Measurements from ENCODE around the gene SPINT3. TPM values are rescaled to one million over a fixed set of nuclear protein-coding genes. Genes with fewer than 3 reads are reported as not detected.

The SPINT3 gene
- total and polyA plus RNA-seq, 2 of the 8 experiments (the other 6 are each of a cell fraction or from before 2014, with no cell fraction given), result not detected

GRCh38 chr20:45501600-45501999 is 13.8 kb downstream of the SPINT3 start:
- Histone ChIP-seq H4K5ac (ENCODE audit: insufficient read length, low read depth, low read length) (no peak overlapping the region), H2BK12ac (ENCODE audit: low read depth, low read length) (no peak overlapping the region), H3K4me3 (ENCODE audit: extremely low read depth in 1 of 4, insufficient read depth in 2 of 4, low read depth in 3 of 4, low read length in 4 of 4) (no peak overlapping the region), H3K36me3 (ENCODE audit: control insufficient read depth in 2 of 4, insufficient read depth in 4 of 4, low read length in 3 of 4) (no peaks in the 10 kb centered on the region), H2AFZ (ENCODE audit: low read length) (no peak overlapping the region), H3K14ac (ENCODE audit: insufficient read length) (no peak overlapping the region), H2AK5ac (ENCODE audit: low read depth, low read length) (no peak overlapping the region), H4K20me1 (replicated peaks in 1 of 2; ENCODE audit: control insufficient read depth in 1 of 2, insufficient read depth in 2 of 2, low read length in 2 of 2) (no peaks in the 10 kb centered on the region), H4K91ac (replicated peaks; ENCODE audit: insufficient read length, low read length) (no peak overlapping the region), H3K9me3 (ENCODE audit: insufficient read depth in 2 of 2, low read depth in 1 of 2, low read length in 1 of 2) (no peaks in the 10 kb centered on the region), H3K23me2 (ENCODE audit: low read depth, low read length) (no peaks in the 10 kb centered on the region), H2BK15ac (ENCODE audit: low read length) (no peak overlapping the region), H2BK5ac (ENCODE audit: low read depth, low read length) (no peak overlapping the region), H2BK120ac (replicated peaks; ENCODE audit: low read depth, low read length) (no peak overlapping the region), H3K18ac (ENCODE audit: extremely low read depth, low read length) (no peak overlapping the region), H3K56ac (replicated peaks; ENCODE audit: insufficient read length, low read depth, low read length) (no peak overlapping the region), H3K4me2 (ENCODE audit: insufficient read depth in 1 of 2, low read depth in 2 of 2, low read length in 2 of 2) (no peak overlapping the region), H3K27ac (ENCODE audit: low read depth, low read length) (no peak overlapping the region), H3K79me2 (ENCODE audit: control insufficient read depth in 1 of 2, insufficient read depth in 2 of 2, low read length in 2 of 2) (no peaks in the 10 kb centered on the region), H4K8ac (ENCODE audit: extremely low read depth, insufficient read depth, low read length) (no peak overlapping the region), H3K27me3 (replicated peaks in 1 of 4; ENCODE audit: control insufficient read depth in 3 of 4, extremely low read depth in 1 of 4, insufficient read depth in 3 of 4, low read length in 3 of 4) (no peaks in the 10 kb centered on the region), H3K4ac (replicated peaks; ENCODE audit: insufficient read length, low read depth, low read length) (no peak overlapping the region), H3K23ac (ENCODE audit: insufficient read length) (no peak overlapping the region), H2BK20ac (ENCODE audit: low read length) (no peak overlapping the region), H3K79me1 (ENCODE audit: low read depth, low read length) (no peaks in the 10 kb centered on the region), H3K4me1 (replicated peaks in 1 of 4; ENCODE audit: control insufficient read depth in 3 of 4, insufficient read depth in 4 of 4, low read length in 3 of 4) (0 out of 7 replicates have a peak, but pooled peaks cover 0 to 3% (median 0%) of the 10 kb centered on the region in 4 experiments), H3K9ac (replicated peaks in 1 of 4; ENCODE audit: extremely low read depth in 1 of 4, low read depth in 3 of 4, low read length in 3 of 4) (no peak overlapping the region)
- TF ChIP-seq NANOG (IDR thresholded peaks at IDR 0.05; ENCODE audit: insufficient read depth, low read depth, low read length, poor library complexity, severe bottlenecking) (no peak), CEBPB (IDR thresholded peaks at IDR 0.05; ENCODE audit: low read depth, low read length) (no peak), JUND (IDR thresholded peaks at IDR 0.05; ENCODE audit: low read length) (no peak), RBBP5 (IDR thresholded peaks at IDR 0.05; ENCODE audit: borderline replicate concordance, low read depth, low read length) (no peak), USF2 (IDR thresholded peaks at IDR 0.05; ENCODE audit: low read length) (no peak), BCL11A (IDR thresholded peaks at IDR 0.05; ENCODE audit: low read depth in 2 of 2, low read length in 2 of 2) (no peak), POLR2AphosphoS5 (IDR thresholded peaks at IDR 0.05; ENCODE audit: low read depth, low read length) (no peak)
- POLR2A ChIA-PET (ENCODE audit: partially characterized antibody), result no interaction called here
- no peak for DNase-seq (ENCODE audit: low read depth in 1 of 2, low spot score in 2 of 2)
- no peak for FAIRE-seq
- CTCF ChIA-PET (ENCODE audit: partially characterized antibody), result interaction anchor here (1.1 to 3.0 kb wide), 2 partner anchors 270 to 389 kb away, joined by 3 to 13 read pairs; no protein-coding TSS in a partner anchor
- WGBS, 2 experiments (ENCODE audit: extremely low coverage in 1 of 2, insufficient coverage in 1 of 2, insufficient read length in 1 of 2, insufficient replicate concordance in 2 of 2, low coverage in 1 of 2, low lambda C conversion rate in 2 of 2, missing lambda C conversion rate in 1 of 2), result 85% methylated on average over 1 of the region's 1 CpG; no CpG with 5 or more reads in 1 of the 2 experiments
